Measurements from ENCODE around the gene LTBP4.

- TF ChIP-seq EP300 (IDR thresholded peaks at IDR 0.05) (no peak), CTCF (IDR thresholded peaks at IDR 0.05) (no peak)
These were observed 21.6 kb downstream of the LTBP4 start for GRCh38 chr19:40622773-40623075.

Measured in tibial nerve (tissue), 4 donors.